ENCODE results near the gene DCBLD1. TPM values are rescaled to one million over a fixed set of nuclear protein-coding genes. Genes with fewer than 3 reads are reported as not detected.
"Not testable (repeated sequence)": the region's sequence is repeated elsewhere in the genome, so short reads cannot be mapped to it uniquely, and the experiment has no call there.

The DCBLD1 gene
- total RNA-seq: 10 to 100 TPM in 1 of 2 experiments, 1 to 10 TPM in 1; 7.8 to 10.6 TPM

DNA sequence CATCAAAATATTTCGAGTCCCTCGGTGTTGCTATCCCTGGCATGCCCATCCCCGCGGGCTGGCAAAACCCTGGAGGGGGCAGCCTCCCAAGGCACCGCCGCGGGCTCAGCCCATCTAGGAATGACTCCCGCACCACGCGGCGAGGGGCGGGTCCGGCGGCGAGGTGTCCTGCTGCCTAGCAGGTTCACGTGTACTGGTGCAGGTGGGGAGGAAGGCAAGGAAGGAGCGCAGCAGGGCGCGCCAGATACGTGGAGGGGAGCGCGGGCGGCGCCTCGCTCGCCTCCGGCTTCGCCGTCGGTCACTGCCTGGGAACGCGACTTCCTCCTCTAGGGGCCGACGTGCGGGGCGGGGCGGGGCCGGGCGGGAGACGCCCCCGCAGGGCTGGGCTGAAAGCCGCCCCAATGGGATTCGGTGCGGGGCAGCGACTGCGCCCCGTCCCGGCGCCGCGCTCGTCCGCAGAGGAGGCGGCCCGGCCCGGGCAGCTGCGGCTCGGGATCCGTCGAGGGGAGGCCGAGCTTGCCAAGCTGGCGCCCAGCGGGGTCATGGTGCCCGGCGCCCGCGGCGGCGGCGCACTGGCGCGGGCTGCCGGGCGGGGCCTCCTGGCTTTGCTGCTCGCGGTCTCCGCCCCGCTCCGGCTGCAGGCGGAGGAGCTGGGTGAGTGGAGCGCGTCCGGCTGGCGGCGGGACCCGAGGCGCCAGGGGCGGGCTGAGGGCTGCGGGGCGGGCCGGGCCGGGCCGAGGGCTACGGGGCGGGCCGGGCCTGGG, at the start of gene DCBLD1:
TSS of gene DCBLD1 (plus strand) at position 435 of the 764 bp plus-strand sequence. CDS start at position 543, 108 bp downstream.
- peaks cover 30% of the 10 kb centered on the region for H3K27me3 Mint-ChIP-seq

GRCh38 chr6:117440706-117441525, 41.6 kb upstream of the DCBLD1 start:
- POLR2A ChIA-PET: no interaction called here
- H3K27ac Mint-ChIP-seq: no peak overlapping the region
- CTCF ChIA-PET: interaction anchor here (1.4 kb wide), 1 partner anchor 9 kb away, joined by 5 read pairs; no protein-coding TSS in a partner anchor
- H3K9me3 Mint-ChIP-seq: no peaks in the 10 kb centered on the region
- H3K4me3 Mint-ChIP-seq: no peak overlapping the region
- H3K36me3 Mint-ChIP-seq (ENCODE audit: low read depth): no peaks in the 10 kb centered on the region
- H3K4me1 Mint-ChIP-seq: no peaks in the 10 kb centered on the region
- H3K27me3 Mint-ChIP-seq: peaks cover 26% of the 10 kb centered on the region
- DNase-seq: no peak

More for the DNA sequence above, at the start of gene DCBLD1:
- POLR2A ChIA-PET: interaction anchor here (0.7 to 6.1 kb wide), 10 partner anchors 10 to 194 kb away, joined by 3 to 57 read pairs (median 4); partner anchors contain the start of gene GOPC
- Mint-ChIP-seq H3K36me3 (ENCODE audit: low read depth) (peaks cover 12% of the 10 kb centered on the region), H3K4me3 (peak within 1 kb of the TSS; percentile 81), H3K27ac (peak within 1 kb of the TSS; percentile 68), H3K4me1 (peaks cover 24% of the 10 kb centered on the region), H3K9me3 (no peaks in the 10 kb centered on the region)
- peak; percentile 76 for DNase-seq
- CTCF ChIA-PET: interaction anchor here (1.3 to 5.0 kb wide), 8 partner anchors 12 to 122 kb away, joined by 3 to 22 read pairs (median 6); partner anchors contain the start of gene GOPC

DNA sequence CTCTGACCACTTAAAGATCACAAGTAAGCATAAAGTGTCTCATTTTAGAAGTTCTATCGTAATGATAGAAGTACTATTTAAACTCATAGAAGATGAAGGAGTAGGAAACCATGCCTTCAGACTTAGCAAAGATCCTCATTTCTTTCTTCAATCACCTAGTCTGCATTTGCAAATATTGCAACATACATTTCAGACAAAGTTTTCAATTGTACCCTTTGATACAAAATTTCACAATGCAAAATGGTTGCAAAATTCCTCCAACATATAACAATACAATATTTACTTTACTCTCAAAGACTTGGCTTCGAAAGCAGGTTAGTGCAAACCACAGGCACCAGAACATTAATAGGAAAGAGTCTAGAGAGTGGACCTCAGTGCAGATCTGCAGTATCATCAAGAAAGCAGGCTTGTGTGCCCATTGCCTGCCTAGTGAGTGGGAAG, 40.6 kb upstream of the DCBLD1 start:
- DNase-seq: no peak
- Mint-ChIP-seq H3K27me3 (peaks cover 27% of the 10 kb centered on the region), H3K27ac (no peak overlapping the region), H3K4me1 (no peaks in the 10 kb centered on the region), H3K36me3 (ENCODE audit: low read depth) (no peaks in the 10 kb centered on the region), H3K4me3 (no peak overlapping the region), H3K9me3 (no peaks in the 10 kb centered on the region)
- ChIA-PET POLR2A (no interaction called here), CTCF (interaction anchor here (1.4 kb wide), 1 partner anchor 8 kb away, joined by 5 read pairs; no protein-coding TSS in a partner anchor)

DNA sequence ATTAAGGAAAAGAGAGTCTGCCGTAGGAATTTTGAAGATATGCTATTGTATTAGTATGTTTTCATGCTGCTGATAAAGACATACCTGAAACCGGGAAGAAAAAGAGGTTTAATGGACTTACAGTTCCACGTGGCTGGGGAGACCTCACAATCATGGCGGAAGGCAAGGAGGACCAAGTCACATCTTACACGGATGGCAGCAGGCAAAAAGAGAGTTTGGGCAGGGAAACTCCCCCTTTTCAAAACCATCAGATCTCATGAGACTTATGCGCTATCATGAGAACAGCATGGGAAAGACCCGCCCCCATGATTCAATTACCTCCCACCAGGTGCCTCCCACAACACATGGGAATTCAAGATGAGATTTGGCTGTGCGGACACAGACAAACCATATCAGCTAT, 40.2 kb upstream of the DCBLD1 start:
- H3K9me3 Mint-ChIP-seq; H3K27ac Mint-ChIP-seq; H3K4me1 Mint-ChIP-seq; H3K4me3 Mint-ChIP-seq; CTCF ChIA-PET; DNase-seq; POLR2A ChIA-PET; H3K36me3 Mint-ChIP-seq (ENCODE audit: low read depth): not testable (repeated sequence)
- peaks cover 29% of the 10 kb centered on the region for H3K27me3 Mint-ChIP-seq

- DNase-seq: no peak
- Mint-ChIP-seq H3K27ac (no peak overlapping the region), H3K4me1 (no peaks in the 10 kb centered on the region), H3K4me3 (no peak overlapping the region), H3K36me3 (ENCODE audit: low read depth) (no peaks in the 10 kb centered on the region), H3K27me3 (peaks cover 46% of the 10 kb centered on the region), H3K9me3 (no peaks in the 10 kb centered on the region)
- ChIA-PET POLR2A (interaction anchor here (1.4 kb wide), 1 partner anchor 158 kb away, joined by 3 read pairs; the partner anchor contains the start of gene GOPC), CTCF (interaction anchor here (0.7 to 1.0 kb wide), 3 partner anchors 153 to 160 kb away, joined by 3 to 5 read pairs (median 4); partner anchors contain the start of gene GOPC)
Measured at GRCh38 chr6:117444600-117444999, 37.9 kb upstream of the DCBLD1 start.

GRCh38 chr6:117446861-117447260, 35.6 kb upstream of the DCBLD1 start:
- Mint-ChIP-seq H3K27ac (no peak overlapping the region), H3K27me3 (peaks cover 46% of the 10 kb centered on the region), H3K4me1 (no peaks in the 10 kb centered on the region), H3K9me3 (no peaks in the 10 kb centered on the region), H3K36me3 (ENCODE audit: low read depth) (no peaks in the 10 kb centered on the region), H3K4me3 (no peak overlapping the region)
- no peak for DNase-seq
- CTCF ChIA-PET: interaction anchor here (1.6 kb wide), 1 partner anchor 111 kb away, joined by 3 read pairs; no protein-coding TSS in a partner anchor
- POLR2A ChIA-PET: no interaction called here

GRCh38 chr6:117448011-117448410, 34.5 kb upstream of the DCBLD1 start:
- POLR2A ChIA-PET: interaction anchor here (1.0 to 2.4 kb wide), 2 partner anchors 17 to 101 kb away, joined by 3 to 8 read pairs; no protein-coding TSS in a partner anchor
- H3K36me3 Mint-ChIP-seq (ENCODE audit: low read depth): no peaks in the 10 kb centered on the region
- CTCF ChIA-PET: interaction anchor here (1.6 kb wide), 1 partner anchor 110 kb away, joined by 3 read pairs; no protein-coding TSS in a partner anchor
- H3K4me3 Mint-ChIP-seq: no peak overlapping the region
- H3K4me1 Mint-ChIP-seq: no peaks in the 10 kb centered on the region
- no peaks in the 10 kb centered on the region for H3K9me3 Mint-ChIP-seq
- H3K27me3 Mint-ChIP-seq: peaks cover 38% of the 10 kb centered on the region
- no peak overlapping the region for H3K27ac Mint-ChIP-seq
- no peak for DNase-seq

- H3K9me3 Mint-ChIP-seq: no peaks in the 10 kb centered on the region
- DNase-seq: no peak
- H3K36me3 Mint-ChIP-seq (ENCODE audit: low read depth): no peaks in the 10 kb centered on the region
- ChIA-PET CTCF (interaction anchor here (1.1 to 4.1 kb wide), 14 partner anchors 8 to 155 kb away, joined by 3 to 72 read pairs (median 5); partner anchors contain the start of genes DCBLD1 and GOPC), POLR2A (interaction anchor here (1.0 to 2.4 kb wide), 4 partner anchors 16 to 153 kb away, joined by 3 to 9 read pairs (median 8); partner anchors contain the start of genes DCBLD1 and GOPC)
- H3K27me3 Mint-ChIP-seq: peaks cover 34% of the 10 kb centered on the region
- no peaks in the 10 kb centered on the region for H3K4me1 Mint-ChIP-seq
- no peak overlapping the region for H3K4me3 Mint-ChIP-seq
- H3K27ac Mint-ChIP-seq: no peak overlapping the region
Measured at GRCh38 chr6:117448732-117449485, 33.6 kb upstream of the DCBLD1 start.

DNA sequence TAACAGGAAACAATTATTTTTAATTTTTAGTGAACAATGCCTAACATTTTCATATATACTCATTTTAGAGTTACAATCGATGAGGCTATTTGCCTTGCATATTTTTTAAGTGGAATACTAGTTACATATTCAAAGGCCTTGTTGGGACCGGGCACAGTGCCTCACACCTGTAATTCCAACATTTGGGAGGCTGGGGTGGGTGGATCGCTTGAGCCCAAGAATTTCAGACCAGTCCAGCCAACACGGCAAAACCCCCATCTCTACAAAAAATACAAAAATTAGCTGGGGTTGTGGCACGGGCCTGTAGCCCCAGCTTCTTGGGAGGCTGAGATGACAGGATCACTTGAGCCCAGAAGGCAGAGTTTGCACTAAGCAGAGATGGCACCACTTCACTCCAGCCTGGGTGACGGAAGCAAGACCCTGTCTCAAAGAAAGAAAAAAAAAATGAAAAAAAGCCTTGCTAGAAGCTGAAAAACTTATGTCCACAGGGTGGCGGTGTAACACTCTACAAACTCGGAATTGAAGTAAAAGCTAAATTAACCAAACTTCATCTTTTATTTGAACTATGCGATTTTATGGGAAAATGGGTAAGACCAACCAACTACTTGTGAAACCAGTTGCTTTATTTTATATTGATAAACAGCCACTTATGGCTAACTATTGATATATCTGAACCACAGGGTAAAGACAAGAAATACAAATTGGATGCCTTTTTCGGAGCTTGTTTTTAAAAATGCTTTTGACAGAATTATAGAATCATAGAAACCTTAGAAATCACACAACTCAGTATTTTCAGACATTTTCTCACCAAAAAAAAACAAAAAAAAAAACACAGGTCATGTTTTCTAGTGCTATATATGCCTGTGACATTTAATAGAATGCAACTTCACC, 32.7 kb upstream of the DCBLD1 start:
- Mint-ChIP-seq H3K4me1 (no peaks in the 10 kb centered on the region), H3K36me3 (ENCODE audit: low read depth) (no peaks in the 10 kb centered on the region), H3K27me3 (peaks cover 31% of the 10 kb centered on the region), H3K27ac (no peak overlapping the region), H3K9me3 (no peaks in the 10 kb centered on the region), H3K4me3 (no peak overlapping the region)
- ChIA-PET CTCF (interaction anchor here (0.5 to 4.1 kb wide), 28 partner anchors 8 to 1131 kb away, joined by 3 to 72 read pairs (median 4); partner anchors contain the start of genes DCBLD1 and GOPC), POLR2A (interaction anchor here (0.7 to 2.4 kb wide), 6 partner anchors 33 to 1447 kb away, joined by 3 to 9 read pairs (median 6); partner anchors contain the start of genes DCBLD1 and GOPC)
- DNase-seq: peak; percentile 59

GRCh38 chr6:117451671-117452070, 30.8 kb upstream of the DCBLD1 start:
- Mint-ChIP-seq H3K27ac (no peak overlapping the region), H3K4me3 (no peak overlapping the region), H3K9me3 (no peaks in the 10 kb centered on the region), H3K36me3 (ENCODE audit: low read depth) (no peaks in the 10 kb centered on the region), H3K27me3 (peaks cover 24% of the 10 kb centered on the region), H3K4me1 (no peaks in the 10 kb centered on the region)
- ChIA-PET CTCF (interaction anchor here (0.7 to 4.1 kb wide), 7 partner anchors 8 to 152 kb away, joined by 3 to 72 read pairs (median 5); partner anchors contain the start of gene GOPC), POLR2A (interaction anchor here (1.0 to 2.1 kb wide), 2 partner anchors 30 to 151 kb away, joined by 3 to 5 read pairs; partner anchors contain the start of gene GOPC)
- DNase-seq: no peak

- ChIA-PET POLR2A (no interaction called here), CTCF (interaction anchor here (1.4 to 1.5 kb wide), 2 partner anchors 52 to 99 kb away, joined by 3 to 5 read pairs; no protein-coding TSS in a partner anchor)
- H3K9me3 Mint-ChIP-seq: no peaks in the 10 kb centered on the region
- DNase-seq: no peak
- H3K4me1 Mint-ChIP-seq: peaks cover 3% of the 10 kb centered on the region
- no peaks in the 10 kb centered on the region for H3K36me3 Mint-ChIP-seq (ENCODE audit: low read depth)
- H3K27ac Mint-ChIP-seq: no peak overlapping the region
- H3K27me3 Mint-ChIP-seq: no peaks in the 10 kb centered on the region
- H3K4me3 Mint-ChIP-seq: no peak overlapping the region
Measured at GRCh38 chr6:117456250-117456649, 26.2 kb upstream of the DCBLD1 start.

Measured in activated CD4-positive, alpha-beta memory T cell treated with anti-CD3 and anti-CD28 coated beads, Interleukin-2, amount 10 ng/mL, durations not matched to agents 7 days and 5 days (primary cell).